ENCODE results near the gene NME7. TPM values are rescaled to one million over a fixed set of nuclear protein-coding genes. Genes with fewer than 3 reads are reported as not detected.

The NME7 gene, protein sequence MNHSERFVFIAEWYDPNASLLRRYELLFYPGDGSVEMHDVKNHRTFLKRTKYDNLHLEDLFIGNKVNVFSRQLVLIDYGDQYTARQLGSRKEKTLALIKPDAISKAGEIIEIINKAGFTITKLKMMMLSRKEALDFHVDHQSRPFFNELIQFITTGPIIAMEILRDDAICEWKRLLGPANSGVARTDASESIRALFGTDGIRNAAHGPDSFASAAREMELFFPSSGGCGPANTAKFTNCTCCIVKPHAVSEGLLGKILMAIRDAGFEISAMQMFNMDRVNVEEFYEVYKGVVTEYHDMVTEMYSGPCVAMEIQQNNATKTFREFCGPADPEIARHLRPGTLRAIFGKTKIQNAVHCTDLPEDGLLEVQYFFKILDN
- total RNA-seq (2022; extraction: Qiagen RNA extraction) = 20.7 to 33.3 TPM (median 21.6 TPM) in 5 replicates

GRCh38 chr1:169367686-169368405 lies at the start of gene NME7, which contains the start of gene BLZF1:
NME7 (minus strand) TSS chr1:169367797; CDS start chr1:169367710, 87 bp downstream.
BLZF1 (plus strand) TSS chr1:169368195; CDS start chr1:169369523, 1,328 bp downstream.

GRCh38 chr1:169106095-169106920 lies 261.3 kb downstream of the NME7 start, which contains the start of gene ATP1B1:
ATP1B1 (plus strand) TSS chr1:169106690; CDS start chr1:169106830, 140 bp downstream.

Other genes starting within 250 kb of the NME7 start
- 12.8 to 20.3 TPM (median 13.2 TPM) in 5 replicates for gene BLZF1, start 398 bp upstream of the NME7 start, total RNA-seq (2022; extraction: Qiagen RNA extraction)
- gene CCDC181, start 59.7 kb upstream of the NME7 start, total RNA-seq (2022; extraction: Qiagen RNA extraction) = 0.06 to 0.22 TPM (median 0.13 TPM) in 4 of 5 replicates, not detected in the other
- gene SLC19A2, start 118.1 kb upstream of the NME7 start, total RNA-seq (2022; extraction: Qiagen RNA extraction) = 21.2 to 31.6 TPM (median 26.1 TPM) in 5 replicates
- gene F5, start 218.7 kb upstream of the NME7 start, total RNA-seq (2022; extraction: Qiagen RNA extraction) = 0.06 to 0.23 TPM (median 0.14 TPM) in 5 replicates

All from A549 treated with Hydrocortisone at 1 μM for 4 hours (cell line).